Sigmoid colon (tissue), 4 donors: ENCODE measurements around the gene DNAAF5.
A peak's percentile ranks its signal among the peaks of the same experiment; 100 is the strongest.

Experiments
- EP300 ChIP-seq, 4 donors: sonication (generic); formaldehyde crosslinking; IDR thresholded peaks; one replicate each; pipeline ENCODE4 v1.6.1; 2017; ENCODE audit warnings: antibody characterized with exemption in 4 of 4
- POLR2A ChIP-seq, 2 donors: fragments of 450-650 bp; IDR thresholded peaks; one replicate each; pipeline ENCODE4 v1.6.1; 2016; ENCODE audit warnings: antibody characterized with exemption in 2 of 2, mild to moderate bottlenecking in 2 of 2, moderate library complexity in 2 of 2
- POLR2AphosphoS5 ChIP-seq, 4 donors: sonication (generic); formaldehyde crosslinking; IDR thresholded peaks; one replicate each; pipeline ENCODE4 v1.6.1; 2017; ENCODE audit warnings: antibody characterized with exemption in 4 of 4
- TF ChIP-seq, protein P1 (sequence below), 4 experiments: fragments of 450-650 bp in 3 of 4; fragments of 200-600 bp in 1 of 4; IDR thresholded peaks; one replicate each; pipeline ENCODE4 v1.5.1; 2016 to 2019; ENCODE audit warnings: antibody characterized with exemption in 4 of 4, mild to moderate bottlenecking in 3 of 4, moderate library complexity in 2 of 4

DNA sequence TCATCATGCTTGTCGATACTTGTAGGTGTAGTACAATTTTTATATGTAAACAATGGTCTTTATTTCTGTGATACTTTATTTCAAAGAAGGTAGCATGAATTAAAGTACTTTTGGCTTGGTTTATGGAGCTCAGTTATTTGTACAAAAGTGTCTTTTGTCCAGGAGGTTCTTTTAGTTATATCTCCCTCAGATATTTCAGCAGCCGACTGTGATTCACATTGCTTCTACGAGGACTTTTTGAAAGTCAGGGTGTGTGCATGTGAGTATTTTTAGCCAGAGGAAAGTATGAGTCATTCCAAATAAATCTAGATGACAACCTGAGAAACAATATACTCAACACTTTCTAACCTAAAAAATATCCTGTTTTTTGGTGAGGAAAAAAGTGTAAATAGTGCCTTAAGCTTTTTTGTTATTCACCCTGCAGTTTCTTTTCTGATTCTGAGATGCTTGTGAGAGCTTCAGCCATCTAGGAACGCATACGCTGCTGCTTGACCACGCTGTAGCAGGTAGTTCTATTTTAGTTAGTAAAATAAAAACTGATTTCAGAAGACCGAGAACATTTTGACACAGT, 105.2 kb downstream of the DNAAF5 start:
- TF ChIP-seq, protein P1, sequence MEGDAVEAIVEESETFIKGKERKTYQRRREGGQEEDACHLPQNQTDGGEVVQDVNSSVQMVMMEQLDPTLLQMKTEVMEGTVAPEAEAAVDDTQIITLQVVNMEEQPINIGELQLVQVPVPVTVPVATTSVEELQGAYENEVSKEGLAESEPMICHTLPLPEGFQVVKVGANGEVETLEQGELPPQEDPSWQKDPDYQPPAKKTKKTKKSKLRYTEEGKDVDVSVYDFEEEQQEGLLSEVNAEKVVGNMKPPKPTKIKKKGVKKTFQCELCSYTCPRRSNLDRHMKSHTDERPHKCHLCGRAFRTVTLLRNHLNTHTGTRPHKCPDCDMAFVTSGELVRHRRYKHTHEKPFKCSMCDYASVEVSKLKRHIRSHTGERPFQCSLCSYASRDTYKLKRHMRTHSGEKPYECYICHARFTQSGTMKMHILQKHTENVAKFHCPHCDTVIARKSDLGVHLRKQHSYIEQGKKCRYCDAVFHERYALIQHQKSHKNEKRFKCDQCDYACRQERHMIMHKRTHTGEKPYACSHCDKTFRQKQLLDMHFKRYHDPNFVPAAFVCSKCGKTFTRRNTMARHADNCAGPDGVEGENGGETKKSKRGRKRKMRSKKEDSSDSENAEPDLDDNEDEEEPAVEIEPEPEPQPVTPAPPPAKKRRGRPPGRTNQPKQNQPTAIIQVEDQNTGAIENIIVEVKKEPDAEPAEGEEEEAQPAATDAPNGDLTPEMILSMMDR (IDR thresholded peaks at IDR 0.05), result no peak
- TF ChIP-seq EP300 (IDR thresholded peaks at IDR 0.05) (peak in 3 of 4 donors; percentile 53 to 87 (median 83)), POLR2A (IDR thresholded peaks at IDR 0.05) (peak in 1 of 2 donors; percentile 16), POLR2AphosphoS5 (IDR thresholded peaks at IDR 0.05) (peak; percentile 87 to 93 (median 88))
